ENCODE measurements around the gene GMEB2. TPM values are rescaled to one million over a fixed set of nuclear protein-coding genes. Genes with fewer than 3 reads are reported as not detected.

GMEB2 gene
- total RNA-seq, 1 experiment from 2014 or later: 19.6 TPM

DNA sequence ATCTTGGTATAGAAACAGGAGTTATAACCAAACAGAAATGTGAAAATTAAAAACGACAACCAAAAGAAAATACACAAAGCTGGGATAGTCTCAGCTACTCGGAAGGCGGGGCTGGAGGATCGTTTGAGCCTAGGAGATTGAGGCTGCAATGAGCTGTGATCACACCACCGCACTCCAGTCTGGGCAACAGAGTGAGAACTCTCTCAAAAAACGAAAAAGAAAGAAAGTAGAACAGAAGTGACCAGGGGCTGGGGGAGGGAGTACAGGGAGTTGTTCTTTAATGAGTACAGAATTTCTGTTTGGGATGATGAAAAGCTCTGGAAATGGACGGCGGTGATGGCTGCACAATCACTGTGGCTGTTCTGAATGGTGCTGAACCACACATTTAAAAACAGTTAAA, 5.9 kb downstream of the GMEB2 start:
- no peaks in the 10 kb centered on the region for H3K4me1 Mint-ChIP-seq (ENCODE audit: insufficient read depth, unreplicated experiment)
- POLR2A ChIA-PET: interaction anchor here (0.7 to 2.0 kb wide), 5 partner anchors 37 to 244 kb away, joined by 3 to 5 read pairs (median 3); partner anchors contain the start of genes ARFRP1, RTEL1, TPD52L2 and ZGPAT

DNA sequence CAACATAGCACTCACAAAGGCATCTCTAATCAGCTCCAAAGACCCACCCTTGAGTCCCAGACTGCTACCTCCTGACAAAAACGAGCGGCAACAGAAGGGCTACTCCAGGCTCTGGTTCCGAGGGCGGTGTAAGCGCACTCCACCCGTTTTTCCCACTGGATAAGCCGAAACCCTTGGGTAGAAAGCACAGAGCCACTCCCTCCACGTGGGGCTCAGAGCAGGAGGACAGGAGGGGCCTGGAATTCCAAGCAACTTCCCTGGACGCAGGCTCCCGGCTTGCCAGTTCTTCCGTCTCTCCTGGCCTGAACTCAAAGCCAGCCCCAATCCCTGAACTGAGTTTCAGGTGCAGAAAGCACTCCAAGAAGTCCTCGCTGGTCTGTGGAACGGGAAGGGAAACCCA, 7.4 kb downstream of the GMEB2 start:
- peaks cover 17% of the 10 kb centered on the region for H3K36me3 Mint-ChIP-seq (ENCODE audit: insufficient read depth, unreplicated experiment)
- no peak overlapping the region for H3K4me3 Mint-ChIP-seq (ENCODE audit: unreplicated experiment)
- intact Hi-C loops (cut with micrococcal nuclease): no loop called here
- CTCF ChIA-PET: no interaction called here
- no TSS peak for BruUV-seq (replicated peaks)
- TF ChIP-seq, protein P1, sequence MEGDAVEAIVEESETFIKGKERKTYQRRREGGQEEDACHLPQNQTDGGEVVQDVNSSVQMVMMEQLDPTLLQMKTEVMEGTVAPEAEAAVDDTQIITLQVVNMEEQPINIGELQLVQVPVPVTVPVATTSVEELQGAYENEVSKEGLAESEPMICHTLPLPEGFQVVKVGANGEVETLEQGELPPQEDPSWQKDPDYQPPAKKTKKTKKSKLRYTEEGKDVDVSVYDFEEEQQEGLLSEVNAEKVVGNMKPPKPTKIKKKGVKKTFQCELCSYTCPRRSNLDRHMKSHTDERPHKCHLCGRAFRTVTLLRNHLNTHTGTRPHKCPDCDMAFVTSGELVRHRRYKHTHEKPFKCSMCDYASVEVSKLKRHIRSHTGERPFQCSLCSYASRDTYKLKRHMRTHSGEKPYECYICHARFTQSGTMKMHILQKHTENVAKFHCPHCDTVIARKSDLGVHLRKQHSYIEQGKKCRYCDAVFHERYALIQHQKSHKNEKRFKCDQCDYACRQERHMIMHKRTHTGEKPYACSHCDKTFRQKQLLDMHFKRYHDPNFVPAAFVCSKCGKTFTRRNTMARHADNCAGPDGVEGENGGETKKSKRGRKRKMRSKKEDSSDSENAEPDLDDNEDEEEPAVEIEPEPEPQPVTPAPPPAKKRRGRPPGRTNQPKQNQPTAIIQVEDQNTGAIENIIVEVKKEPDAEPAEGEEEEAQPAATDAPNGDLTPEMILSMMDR (IDR thresholded peaks at IDR 0.05; ENCODE audit: unreplicated experiment): no peak
- no peaks in the 10 kb centered on the region for H3K27me3 Mint-ChIP-seq (ENCODE audit: insufficient read depth, unreplicated experiment)
- no peaks in the 10 kb centered on the region for H3K9me3 Mint-ChIP-seq (ENCODE audit: unreplicated experiment)
- no peak for DNase-seq (ENCODE audit: unreplicated experiment)
- no peak overlapping the region for H3K27ac Mint-ChIP-seq (ENCODE audit: low read depth, unreplicated experiment)
- POLR2A ChIA-PET: interaction anchor here (0.5 kb wide), 1 partner anchor 26 kb away, joined by 7 read pairs; no protein-coding TSS in a partner anchor
- H3K4me1 Mint-ChIP-seq (ENCODE audit: insufficient read depth, unreplicated experiment): no peaks in the 10 kb centered on the region

More for the DNA sequence above, 5.9 kb downstream of the GMEB2 start:
- Mint-ChIP-seq H3K36me3 (ENCODE audit: insufficient read depth, unreplicated experiment) (peaks cover 12% of the 10 kb centered on the region), H3K4me3 (ENCODE audit: unreplicated experiment) (no peak overlapping the region), H3K27me3 (ENCODE audit: insufficient read depth, unreplicated experiment) (no peaks in the 10 kb centered on the region), H3K9me3 (ENCODE audit: unreplicated experiment) (no peaks in the 10 kb centered on the region), H3K27ac (ENCODE audit: low read depth, unreplicated experiment) (no peak overlapping the region)
- TF ChIP-seq, protein P1 (IDR thresholded peaks at IDR 0.05; ENCODE audit: unreplicated experiment): no peak
- no peak for DNase-seq (ENCODE audit: unreplicated experiment)
- CTCF ChIA-PET: interaction anchor here (0.6 kb wide), 1 partner anchor 39 kb away, joined by 3 read pairs; no protein-coding TSS in a partner anchor
- no TSS peak for BruUV-seq (replicated peaks)
- intact Hi-C loops (cut with micrococcal nuclease): no loop called here

DNA sequence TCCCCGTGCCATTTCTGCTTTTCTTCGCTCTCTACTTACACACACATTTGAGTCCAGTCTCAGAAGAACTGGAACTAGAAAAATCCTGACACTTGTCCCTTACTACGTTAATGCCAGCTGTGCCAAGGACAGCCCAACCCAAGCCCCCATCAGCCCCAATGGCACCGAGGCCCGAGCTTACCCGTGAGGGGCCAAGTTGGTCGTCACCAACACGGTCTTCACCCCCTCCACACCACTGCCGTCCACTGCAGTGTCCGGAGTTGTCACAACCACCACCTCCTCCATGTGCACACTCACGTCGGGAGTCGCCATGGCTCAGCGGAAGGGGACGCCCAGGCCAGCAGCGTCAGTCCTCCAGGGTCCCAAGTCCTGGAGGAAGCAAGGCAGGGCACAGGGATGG, 7.8 kb downstream of the GMEB2 start:
- TF ChIP-seq, protein P1 (IDR thresholded peaks at IDR 0.05; ENCODE audit: unreplicated experiment): no peak
- H3K9me3 Mint-ChIP-seq (ENCODE audit: unreplicated experiment): no peaks in the 10 kb centered on the region
- intact Hi-C loops (cut with micrococcal nuclease): no loop called here
- CTCF ChIA-PET: interaction anchor here (0.7 to 1.0 kb wide), 2 partner anchors 12 to 16 kb away, joined by 3 read pairs; no protein-coding TSS in a partner anchor
- H3K4me3 Mint-ChIP-seq (ENCODE audit: unreplicated experiment): no peak overlapping the region
- H3K27me3 Mint-ChIP-seq (ENCODE audit: insufficient read depth, unreplicated experiment): no peaks in the 10 kb centered on the region
- no peak for DNase-seq (ENCODE audit: unreplicated experiment)
- H3K36me3 Mint-ChIP-seq (ENCODE audit: insufficient read depth, unreplicated experiment): peaks cover 14% of the 10 kb centered on the region
- BruUV-seq (replicated peaks): no TSS peak
- H3K4me1 Mint-ChIP-seq (ENCODE audit: insufficient read depth, unreplicated experiment): no peaks in the 10 kb centered on the region
- POLR2A ChIA-PET: interaction anchor here (0.5 kb wide), 1 partner anchor 133 kb away, joined by 3 read pairs; no protein-coding TSS in a partner anchor
- no peak overlapping the region for H3K27ac Mint-ChIP-seq (ENCODE audit: low read depth, unreplicated experiment)

DNA sequence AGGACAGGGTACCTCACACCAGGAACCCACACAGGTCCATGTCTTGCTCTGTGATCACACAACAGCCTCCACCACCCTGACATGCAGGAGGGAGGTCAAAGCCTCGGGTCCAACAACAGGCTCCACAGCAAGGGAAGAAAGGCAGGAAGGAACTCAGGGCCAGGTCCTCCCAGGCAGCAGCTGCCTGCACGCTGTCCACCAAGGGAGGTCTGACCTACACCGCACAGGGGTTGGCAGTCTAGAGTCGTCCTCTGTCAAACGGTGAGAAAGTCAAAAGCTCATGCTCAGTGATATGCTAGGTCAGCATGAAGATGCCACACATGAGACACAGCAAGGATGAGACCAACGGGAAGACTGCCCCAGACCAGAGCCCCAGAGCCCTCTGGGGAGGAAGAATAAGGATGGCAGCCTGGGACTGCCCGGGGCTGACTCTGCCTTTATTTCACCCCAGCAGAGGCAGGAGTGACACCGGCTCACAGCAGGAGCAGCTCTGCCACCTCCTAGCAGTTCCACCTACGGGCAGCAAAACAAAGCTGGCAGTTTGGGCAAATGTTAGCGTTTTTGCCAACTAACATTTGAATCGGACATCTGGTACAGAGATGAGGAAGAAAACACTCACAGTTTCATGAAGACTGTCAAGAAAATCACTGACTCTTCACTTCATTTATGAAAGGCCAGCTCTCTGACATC, 8.5 kb downstream of the GMEB2 start:
- Mint-ChIP-seq H3K9me3 (ENCODE audit: unreplicated experiment) (no peaks in the 10 kb centered on the region), H3K4me3 (ENCODE audit: unreplicated experiment) (no peak overlapping the region), H3K4me1 (ENCODE audit: insufficient read depth, unreplicated experiment) (no peaks in the 10 kb centered on the region), H3K27me3 (ENCODE audit: insufficient read depth, unreplicated experiment) (no peaks in the 10 kb centered on the region), H3K27ac (ENCODE audit: low read depth, unreplicated experiment) (no peak overlapping the region), H3K36me3 (ENCODE audit: insufficient read depth, unreplicated experiment) (peaks cover 19% of the 10 kb centered on the region)
- BruUV-seq (replicated peaks): no TSS peak
- POLR2A ChIA-PET: interaction anchor here (0.5 to 0.6 kb wide), 2 partner anchors 11 to 134 kb away, joined by 3 read pairs; no protein-coding TSS in a partner anchor
- intact Hi-C loops (cut with micrococcal nuclease): no loop called here
- CTCF ChIA-PET: interaction anchor here (0.6 to 1.5 kb wide), 4 partner anchors 12 to 122 kb away, joined by 3 to 5 read pairs (median 3); no protein-coding TSS in a partner anchor
- TF ChIP-seq, protein P1 (IDR thresholded peaks at IDR 0.05; ENCODE audit: unreplicated experiment): no peak
- no peak for DNase-seq (ENCODE audit: unreplicated experiment)
